Lower leg skin (tissue), 3 donors: ENCODE data around the gene HTR6.

Experiments
- CTCF ChIP-seq, 3 donors: fragments of 450-650 bp; IDR thresholded peaks; one replicate each; pipeline ENCODE4 v1.5.1; 2016; ENCODE audit warnings: antibody characterized with exemption in 3 of 3, mild to moderate bottlenecking in 3 of 3, moderate library complexity in 2 of 3
- POLR2A ChIP-seq, 2 donors: fragments of 450-650 bp; IDR thresholded peaks; one replicate each; pipeline ENCODE4 v1.6.1; 2016 to 2017; ENCODE audit warnings: antibody characterized with exemption in 2 of 2, mild to moderate bottlenecking in 1 of 2, moderate library complexity in 1 of 2

GRCh38 chr1:19617376-19617775 is 47.3 kb upstream of the HTR6 start:
- TF ChIP-seq CTCF (IDR thresholded peaks at IDR 0.05): no peak
- no peak for TF ChIP-seq POLR2A (IDR thresholded peaks at IDR 0.05)
